VCaP (cell line): Measurements from ENCODE around the gene SPAAR.
A peak's percentile ranks its signal among the peaks of the same experiment; 100 is the strongest.

Source experiments
- H3K27ac ChIP-seq: fragments of 450-650 bp; 2 replicates; pipeline ENCODE4 v1.5.1; 2017
- TF ChIP-seq, protein P1 (sequence below): fragments of 450-650 bp; conservative IDR thresholded peaks from 2 replicates; pipeline ENCODE4 v1.5.1; 2017; ENCODE audit warnings: mild to moderate bottlenecking, moderate library complexity

SPAAR gene, protein sequence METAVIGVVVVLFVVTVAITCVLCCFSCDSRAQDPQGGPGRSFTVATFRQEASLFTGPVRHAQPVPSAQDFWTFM

DNA sequence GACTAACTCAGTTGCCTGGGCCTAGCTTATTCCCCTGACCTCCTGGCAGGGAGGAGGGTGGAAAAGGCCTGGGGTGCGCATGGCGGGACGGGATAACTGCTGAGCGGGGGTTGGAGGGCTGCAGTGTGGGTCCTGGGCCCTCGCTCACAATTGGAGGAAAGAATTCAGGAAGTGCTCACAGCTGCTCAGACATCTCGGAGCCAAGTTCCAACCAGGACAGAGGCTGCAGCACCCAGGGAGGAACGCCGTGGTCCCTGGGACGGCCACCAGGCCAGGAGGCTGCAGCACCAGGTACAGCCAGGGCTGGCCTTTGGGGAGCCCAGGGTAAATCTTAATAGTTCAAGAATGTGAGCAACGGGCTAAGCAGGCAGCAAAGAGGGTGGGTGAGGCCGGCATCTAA is at the start of gene SPAAR:
Gene SPAAR, plus strand, starts transcription at position 217 of the 400 bp plus-strand sequence. CDS start 974 bp downstream, outside the sequence.
- peak within 1 kb of the TSS; percentile 48; the same call in 1 of the 2 replicates for H3K27ac ChIP-seq
- TF ChIP-seq, protein P1, sequence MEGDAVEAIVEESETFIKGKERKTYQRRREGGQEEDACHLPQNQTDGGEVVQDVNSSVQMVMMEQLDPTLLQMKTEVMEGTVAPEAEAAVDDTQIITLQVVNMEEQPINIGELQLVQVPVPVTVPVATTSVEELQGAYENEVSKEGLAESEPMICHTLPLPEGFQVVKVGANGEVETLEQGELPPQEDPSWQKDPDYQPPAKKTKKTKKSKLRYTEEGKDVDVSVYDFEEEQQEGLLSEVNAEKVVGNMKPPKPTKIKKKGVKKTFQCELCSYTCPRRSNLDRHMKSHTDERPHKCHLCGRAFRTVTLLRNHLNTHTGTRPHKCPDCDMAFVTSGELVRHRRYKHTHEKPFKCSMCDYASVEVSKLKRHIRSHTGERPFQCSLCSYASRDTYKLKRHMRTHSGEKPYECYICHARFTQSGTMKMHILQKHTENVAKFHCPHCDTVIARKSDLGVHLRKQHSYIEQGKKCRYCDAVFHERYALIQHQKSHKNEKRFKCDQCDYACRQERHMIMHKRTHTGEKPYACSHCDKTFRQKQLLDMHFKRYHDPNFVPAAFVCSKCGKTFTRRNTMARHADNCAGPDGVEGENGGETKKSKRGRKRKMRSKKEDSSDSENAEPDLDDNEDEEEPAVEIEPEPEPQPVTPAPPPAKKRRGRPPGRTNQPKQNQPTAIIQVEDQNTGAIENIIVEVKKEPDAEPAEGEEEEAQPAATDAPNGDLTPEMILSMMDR = no peak

DNA sequence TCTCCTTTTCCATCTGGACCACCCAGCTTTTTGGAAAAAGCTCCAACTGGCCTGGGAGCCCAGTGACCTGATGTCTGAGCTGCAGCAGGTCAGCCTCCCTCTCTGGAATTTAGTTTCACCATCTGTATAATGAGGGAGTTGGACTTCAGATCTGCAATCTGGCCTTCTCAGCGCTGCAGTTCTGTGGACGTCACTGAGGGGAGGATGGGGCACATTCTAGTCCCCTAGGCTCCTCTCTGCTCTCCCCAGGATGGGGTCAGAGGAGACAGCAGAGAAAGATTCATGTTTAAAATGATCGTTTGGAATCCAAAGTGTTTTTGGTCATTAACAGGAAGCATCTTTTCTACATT is 49.3 kb upstream of the SPAAR start:
- TF ChIP-seq, protein P1 = no peak

DNA sequence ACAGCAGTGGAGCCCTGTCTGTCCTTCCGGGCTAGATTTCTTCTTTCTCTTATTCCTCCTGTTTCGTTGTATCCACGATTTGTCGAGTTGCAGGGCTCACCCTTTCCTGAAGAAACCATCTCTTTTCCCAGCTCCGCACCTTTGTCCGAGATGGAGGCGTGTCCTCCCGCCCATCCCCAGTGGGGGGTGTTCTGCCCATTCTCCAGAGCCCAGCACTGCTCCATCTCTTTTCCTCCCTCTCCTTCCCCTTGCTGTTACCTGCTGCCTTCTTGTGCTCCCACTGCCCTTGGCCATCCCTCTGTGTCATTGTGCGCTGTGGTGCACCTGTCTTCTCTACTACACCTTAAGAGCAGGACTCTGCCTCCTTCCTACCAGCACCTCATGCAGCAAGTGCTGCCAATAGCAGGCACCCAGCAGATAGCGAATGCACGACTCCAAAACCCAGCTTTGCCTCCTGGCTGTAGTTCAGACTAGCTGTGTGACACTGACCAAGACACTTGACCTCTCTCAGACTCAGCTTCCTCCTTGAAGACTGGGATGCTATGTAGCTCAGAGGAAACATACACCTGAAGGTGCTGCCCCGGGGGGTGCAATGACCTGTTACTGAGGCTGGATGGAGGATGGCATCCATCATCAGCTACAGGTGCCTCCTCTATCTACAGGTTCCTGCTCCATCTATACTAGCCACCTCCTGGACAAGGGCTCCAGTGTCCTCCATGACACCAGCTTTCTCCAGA is 48.0 kb upstream of the SPAAR start:
- TF ChIP-seq, protein P1 = no peak

More for the DNA sequence above, 49.3 kb upstream of the SPAAR start:
- H3K27ac ChIP-seq = no peak overlapping the region

DNA sequence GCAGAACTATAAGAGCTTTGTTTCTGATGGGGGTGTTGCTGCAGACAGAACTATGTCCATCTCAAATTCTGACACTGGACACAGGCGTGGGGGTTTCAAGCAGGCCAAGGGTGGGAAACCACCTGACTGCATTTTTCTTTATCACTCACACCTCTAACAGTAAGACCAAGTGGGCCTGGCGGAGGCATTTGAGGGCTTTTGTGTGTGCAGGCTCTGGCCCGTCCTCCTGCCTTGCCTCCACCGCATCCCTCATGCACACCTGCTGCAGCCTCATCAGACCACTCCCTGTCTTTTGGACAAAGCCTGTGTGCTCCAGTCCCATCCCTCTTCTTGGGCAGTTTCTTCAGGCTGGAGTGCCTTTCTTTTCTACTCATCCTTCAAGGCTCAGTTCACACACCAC is 47.0 kb upstream of the SPAAR start:
- TF ChIP-seq, protein P1 = no peak
- H3K27ac ChIP-seq = no peak overlapping the region

More for the DNA sequence above, 48.0 kb upstream of the SPAAR start:
- no peak overlapping the region for H3K27ac ChIP-seq

DNA sequence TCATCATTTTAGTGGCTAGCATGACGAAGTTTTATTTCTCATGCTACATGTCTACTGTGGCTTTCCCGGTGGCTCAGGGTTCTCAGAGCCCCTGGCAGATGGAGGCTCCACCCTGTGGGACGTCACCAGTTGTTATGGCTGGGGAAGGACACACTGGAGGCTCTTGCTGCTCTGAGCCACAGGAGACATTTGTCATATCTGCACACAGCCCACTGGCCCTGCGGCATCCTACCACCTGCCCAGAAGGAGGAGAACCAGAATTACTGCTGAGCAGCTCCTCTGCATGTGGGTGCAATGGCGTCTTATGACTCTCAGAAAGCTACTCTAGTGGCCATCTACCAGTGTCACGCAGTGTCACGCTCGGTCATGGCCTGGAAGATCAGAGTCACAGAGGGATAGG is 45.7 kb upstream of the SPAAR start:
- TF ChIP-seq, protein P1 = no peak
- no peak overlapping the region for H3K27ac ChIP-seq

DNA sequence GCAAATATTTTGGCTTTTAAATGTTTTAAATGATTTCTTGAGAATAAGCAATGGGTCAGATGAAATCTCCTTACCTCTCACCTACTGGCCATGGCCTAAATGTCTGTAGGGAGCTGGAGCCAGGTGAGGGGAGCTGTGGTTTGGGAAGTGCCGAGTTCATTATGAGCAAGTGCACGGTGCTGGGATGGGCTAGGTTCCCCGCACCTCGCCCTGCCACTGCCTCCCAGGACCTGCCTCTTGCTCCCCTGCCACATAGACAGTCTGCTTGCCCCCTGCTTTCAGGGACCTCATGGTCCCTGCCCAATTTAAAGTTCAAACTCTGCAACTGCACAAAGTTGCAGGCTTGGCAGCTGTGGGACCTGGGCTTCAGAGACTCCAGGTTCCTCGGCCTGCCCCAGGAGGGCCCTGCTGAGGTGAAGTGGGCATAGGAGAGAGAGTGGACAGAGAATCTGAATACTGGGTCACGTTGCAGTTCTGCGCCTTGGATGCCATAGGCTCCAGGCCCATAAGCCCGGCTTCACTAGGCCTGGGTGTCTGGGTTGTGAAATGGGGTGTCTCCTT is 44.5 kb upstream of the SPAAR start:
- TF ChIP-seq, protein P1 = no peak

DNA sequence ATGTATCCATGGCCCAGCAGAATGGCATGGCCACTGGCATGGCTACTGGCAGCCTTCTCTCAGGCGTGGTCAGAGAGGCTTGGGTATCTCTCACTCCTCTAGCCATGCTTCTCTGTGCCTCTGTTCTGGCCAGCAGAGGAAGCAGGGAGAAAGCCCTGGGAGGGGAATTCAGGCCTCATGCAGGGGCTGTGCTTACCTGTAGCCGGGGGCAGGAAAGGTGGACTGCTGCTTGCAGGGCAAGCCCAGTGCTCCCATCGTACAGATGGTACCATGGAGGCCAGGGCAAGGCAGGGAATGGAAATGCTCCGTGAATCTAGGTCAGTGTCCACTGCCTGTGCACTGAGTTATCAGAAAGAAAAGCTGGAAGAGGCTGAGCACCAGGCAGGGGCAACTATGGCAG is 41.8 kb upstream of the SPAAR start:
- H3K27ac ChIP-seq = no peak overlapping the region

More for the DNA sequence above, 44.5 kb upstream of the SPAAR start:
- no peak overlapping the region for H3K27ac ChIP-seq

More for the DNA sequence above, 41.8 kb upstream of the SPAAR start:
- TF ChIP-seq, protein P1 = no peak
